ENCODE measurements around the gene HSPA12B.

Gene HSPA12B

GRCh38 chr20:3758566-3758965 is 26.1 kb downstream of the HSPA12B start:
- H3K27me3 ChIP-seq (ENCODE audit: insufficient read depth, low read length): no peaks in the 10 kb centered on the region
- H3K27ac ChIP-seq (ENCODE audit: low read depth, low read length): no peak overlapping the region
- H3K4me1 ChIP-seq (ENCODE audit: control insufficient read depth, insufficient read depth, low read length, unreplicated experiment): no peaks in the 10 kb centered on the region
- no peaks in the 10 kb centered on the region for H3K79me2 ChIP-seq (ENCODE audit: control insufficient read depth, insufficient read depth, low read length, unreplicated experiment)
- no peaks in the 10 kb centered on the region for H3K36me3 ChIP-seq (ENCODE audit: insufficient read depth, low read length)
- no peak overlapping the region for H2AFZ ChIP-seq (ENCODE audit: low read length, unreplicated experiment)
- no peak overlapping the region for H3K4me3 ChIP-seq (ENCODE audit: low read depth, low read length)

- Histone ChIP-seq H3K4me1 (ENCODE audit: control insufficient read depth, insufficient read depth, low read length, unreplicated experiment) (no peaks in the 10 kb centered on the region), H3K79me2 (ENCODE audit: control insufficient read depth, insufficient read depth, low read length, unreplicated experiment) (no peaks in the 10 kb centered on the region), H3K36me3 (ENCODE audit: insufficient read depth, low read length) (no peaks in the 10 kb centered on the region), H2AFZ (ENCODE audit: low read length, unreplicated experiment) (no peak overlapping the region), H3K27me3 (ENCODE audit: insufficient read depth, low read length) (no peaks in the 10 kb centered on the region), H3K4me3 (ENCODE audit: low read depth, low read length) (no peak overlapping the region), H3K27ac (ENCODE audit: low read depth, low read length) (no peak overlapping the region)
These were observed 26.9 kb downstream of the HSPA12B start for GRCh38 chr20:3759316-3759823.

- Histone ChIP-seq H2AFZ (ENCODE audit: low read length, unreplicated experiment) (no peak overlapping the region), H3K27me3 (ENCODE audit: insufficient read depth, low read length) (no peaks in the 10 kb centered on the region), H3K4me1 (ENCODE audit: control insufficient read depth, insufficient read depth, low read length, unreplicated experiment) (no peaks in the 10 kb centered on the region), H3K4me3 (ENCODE audit: low read depth, low read length) (no peak overlapping the region), H3K36me3 (ENCODE audit: insufficient read depth, low read length) (no peaks in the 10 kb centered on the region), H3K27ac (ENCODE audit: low read depth, low read length) (no peak overlapping the region), H3K79me2 (ENCODE audit: control insufficient read depth, insufficient read depth, low read length, unreplicated experiment) (no peaks in the 10 kb centered on the region)
These were observed 27.4 kb downstream of the HSPA12B start for GRCh38 chr20:3759884-3760283.

GRCh38 chr20:3760655-3761348 is 28.3 kb downstream of the HSPA12B start:
- Histone ChIP-seq H3K79me2 (ENCODE audit: control insufficient read depth, insufficient read depth, low read length, unreplicated experiment) (no peaks in the 10 kb centered on the region), H3K4me1 (ENCODE audit: control insufficient read depth, insufficient read depth, low read length, unreplicated experiment) (no peaks in the 10 kb centered on the region), H2AFZ (ENCODE audit: low read length, unreplicated experiment) (no peak overlapping the region), H3K4me3 (ENCODE audit: low read depth, low read length) (no peak overlapping the region), H3K27me3 (ENCODE audit: insufficient read depth, low read length) (no peaks in the 10 kb centered on the region), H3K27ac (ENCODE audit: low read depth, low read length) (no peak overlapping the region), H3K36me3 (ENCODE audit: insufficient read depth, low read length) (no peaks in the 10 kb centered on the region)

GRCh38 chr20:3763671-3764601 is 31.5 kb downstream of the HSPA12B start:
- Histone ChIP-seq H3K4me1 (ENCODE audit: control insufficient read depth, insufficient read depth, low read length, unreplicated experiment) (peaks cover 12% of the 10 kb centered on the region), H3K27me3 (ENCODE audit: insufficient read depth, low read length) (no peaks in the 10 kb centered on the region), H3K79me2 (ENCODE audit: control insufficient read depth, insufficient read depth, low read length, unreplicated experiment) (peaks cover 9% of the 10 kb centered on the region), H3K36me3 (ENCODE audit: insufficient read depth, low read length) (no peaks in the 10 kb centered on the region), H2AFZ (ENCODE audit: low read length, unreplicated experiment) (no peak overlapping the region), H3K27ac (ENCODE audit: low read depth, low read length) (no peak overlapping the region), H3K4me3 (ENCODE audit: low read depth, low read length) (no peak overlapping the region)

- H3K4me1 ChIP-seq (ENCODE audit: control insufficient read depth, insufficient read depth, low read length, unreplicated experiment): peaks cover 16% of the 10 kb centered on the region
- H2AFZ ChIP-seq (ENCODE audit: low read length, unreplicated experiment): no peak overlapping the region
- peaks cover 9% of the 10 kb centered on the region for H3K79me2 ChIP-seq (ENCODE audit: control insufficient read depth, insufficient read depth, low read length, unreplicated experiment)
- H3K36me3 ChIP-seq (ENCODE audit: insufficient read depth, low read length): no peaks in the 10 kb centered on the region
- no peaks in the 10 kb centered on the region for H3K27me3 ChIP-seq (ENCODE audit: insufficient read depth, low read length)
- H3K27ac ChIP-seq (ENCODE audit: low read depth, low read length): no peak overlapping the region
- no peak overlapping the region for H3K4me3 ChIP-seq (ENCODE audit: low read depth, low read length)
These were observed 32.2 kb downstream of the HSPA12B start for GRCh38 chr20:3764659-3765058.

GRCh38 chr20:3765171-3765882 is 32.8 kb downstream of the HSPA12B start:
- Histone ChIP-seq H3K79me2 (ENCODE audit: control insufficient read depth, insufficient read depth, low read length, unreplicated experiment) (peaks cover 9% of the 10 kb centered on the region), H3K4me3 (ENCODE audit: low read depth, low read length) (no peak overlapping the region), H2AFZ (ENCODE audit: low read length, unreplicated experiment) (no peak overlapping the region), H3K4me1 (ENCODE audit: control insufficient read depth, insufficient read depth, low read length, unreplicated experiment) (peaks cover 16% of the 10 kb centered on the region), H3K27me3 (ENCODE audit: insufficient read depth, low read length) (no peaks in the 10 kb centered on the region), H3K36me3 (ENCODE audit: insufficient read depth, low read length) (no peaks in the 10 kb centered on the region), H3K27ac (ENCODE audit: low read depth, low read length) (no peak overlapping the region)

- Histone ChIP-seq H3K4me1 (ENCODE audit: control insufficient read depth, insufficient read depth, low read length, unreplicated experiment) (peaks cover 16% of the 10 kb centered on the region), H3K79me2 (ENCODE audit: control insufficient read depth, insufficient read depth, low read length, unreplicated experiment) (peaks cover 9% of the 10 kb centered on the region), H2AFZ (ENCODE audit: low read length, unreplicated experiment) (peak overlapping the region; percentile 67), H3K36me3 (ENCODE audit: insufficient read depth, low read length) (no peaks in the 10 kb centered on the region), H3K4me3 (ENCODE audit: low read depth, low read length) (peak overlapping the region; percentile 96), H3K27ac (ENCODE audit: low read depth, low read length) (no peak overlapping the region), H3K27me3 (ENCODE audit: insufficient read depth, low read length) (no peaks in the 10 kb centered on the region)
These were observed 34.1 kb downstream of the HSPA12B start for GRCh38 chr20:3766422-3767109.

- H3K27me3 ChIP-seq (ENCODE audit: insufficient read depth, low read length): no peaks in the 10 kb centered on the region
- H3K36me3 ChIP-seq (ENCODE audit: insufficient read depth, low read length): no peaks in the 10 kb centered on the region
- H3K79me2 ChIP-seq (ENCODE audit: control insufficient read depth, insufficient read depth, low read length, unreplicated experiment): peaks cover 9% of the 10 kb centered on the region
- peak overlapping the region; percentile 67 for H2AFZ ChIP-seq (ENCODE audit: low read length, unreplicated experiment)
- peaks cover 16% of the 10 kb centered on the region for H3K4me1 ChIP-seq (ENCODE audit: control insufficient read depth, insufficient read depth, low read length, unreplicated experiment)
- no peak overlapping the region for H3K27ac ChIP-seq (ENCODE audit: low read depth, low read length)
- peak overlapping the region; percentile 96 for H3K4me3 ChIP-seq (ENCODE audit: low read depth, low read length)
These were observed 34.6 kb downstream of the HSPA12B start for GRCh38 chr20:3767110-3767426.

Data from ACC112 (cell line).